Esophagus squamous epithelium (tissue), 5 donors: ENCODE results near the gene R3HCC1L. TPM values are rescaled to one million over a fixed set of nuclear protein-coding genes. Genes with fewer than 3 reads are reported as not detected.

Experiments used
- DNase-seq: peaks from one replicate; lab custom pipeline; 2025; lab: John Stamatoyannopoulos, UW
- H3K27ac ChIP-seq, 4 donors: fragments of 200-600 bp; sonication (generic); one replicate each; pipeline ENCODE4 v1.5.1; 2016 to 2019; ENCODE audit warnings: mild to moderate bottlenecking in 1 of 4
- H3K27me3 ChIP-seq, 4 donors: fragments of 200-600 bp; sonication (generic); 1 replicate in 3 of 4; 2 replicates in 1 of 4; pipeline versions ENCODE4 v1.5.1 to v1.6.0; 2017 to 2021; ENCODE audit warnings: antibody characterized with exemption in 1 of 4
- H3K36me3 ChIP-seq, 3 donors: fragments of 200-600 bp; sonication (generic); one replicate each; pipeline ENCODE4 v1.5.1; 2016 to 2019
- H3K4me1 ChIP-seq, 3 donors: fragments of 200-600 bp; sonication (generic); one replicate each; pipeline ENCODE4 v1.5.1; 2017 to 2019
- H3K4me3 ChIP-seq, 4 donors: fragments of 200-600 bp; sonication (generic); 1 replicate in 3 of 4; 2 replicates in 1 of 4; pipeline ENCODE4 v1.5.1; 2016 to 2019; ENCODE audit warnings: mild to moderate bottlenecking in 2 of 4, moderate library complexity in 1 of 4
- H3K9me3 ChIP-seq, 3 donors: fragments of 200-600 bp; sonication (generic); one replicate each; pipeline ENCODE4 v1.5.1; 2016 to 2019
- POLR2A ChIP-seq, 4 donors: fragments of 450-650 bp; IDR thresholded peaks; one replicate each; pipeline ENCODE4 v1.6.1; 2017; ENCODE audit warnings: antibody characterized with exemption in 4 of 4, mild to moderate bottlenecking in 4 of 4, moderate library complexity in 3 of 4
- WGBS, 2 donors: methylation state at CpG; one replicate each; pipeline ENCODE4 v1.1.5; 2018; 5-methylcytosine and 5-hydroxymethylcytosine counted together
- intact Hi-C: fragments of 100-400 bp; cut with DNase I; formaldehyde crosslinking; loops from one replicate; pipeline ENCODE4 v1.15.0; 2022
- total RNA-seq, 4 donors: library from RNA; depleted of rRNA; stranded (reverse); fragments of >200 nt; gene quantifications; one replicate each; pipeline ENCODE4 v1.1.0, GENCODE V29; 2016
- TF ChIP-seq, protein P1 (sequence below), 6 experiments: fragments of 450-650 bp in 4 of 6; fragments of 200-600 bp in 2 of 6; sonication (generic) in 2 of 6; IDR thresholded peaks; one replicate each; pipeline ENCODE4 v1.5.1; 2016 to 2019; ENCODE audit warnings: antibody characterized with exemption in 6 of 6, mild to moderate bottlenecking in 4 of 6, moderate library complexity in 4 of 6
- donor health status: DM: yes; HTN: yes; CAD: no.

The R3HCC1L gene
- total RNA-seq, 4 donors from 2014 or later, result 5.5 to 12.5 (median 10.1) TPM

GRCh38 chr10:98287321-98287720 is 152.9 kb downstream of the R3HCC1L start:
- no peaks in the 10 kb centered on the region for H3K36me3 ChIP-seq
- DNase-seq, result no peak
- no peaks in the 10 kb centered on the region for H3K4me1 ChIP-seq
- intact Hi-C loops, result no loop called here
- no peak overlapping the region for H3K27ac ChIP-seq
- WGBS, 2 donors, result 93 to 98% methylated on average over 3 to 5 of the region's 5 CpGs
- no peak for TF ChIP-seq POLR2A (IDR thresholded peaks at IDR 0.05)
- TF ChIP-seq, protein P1, sequence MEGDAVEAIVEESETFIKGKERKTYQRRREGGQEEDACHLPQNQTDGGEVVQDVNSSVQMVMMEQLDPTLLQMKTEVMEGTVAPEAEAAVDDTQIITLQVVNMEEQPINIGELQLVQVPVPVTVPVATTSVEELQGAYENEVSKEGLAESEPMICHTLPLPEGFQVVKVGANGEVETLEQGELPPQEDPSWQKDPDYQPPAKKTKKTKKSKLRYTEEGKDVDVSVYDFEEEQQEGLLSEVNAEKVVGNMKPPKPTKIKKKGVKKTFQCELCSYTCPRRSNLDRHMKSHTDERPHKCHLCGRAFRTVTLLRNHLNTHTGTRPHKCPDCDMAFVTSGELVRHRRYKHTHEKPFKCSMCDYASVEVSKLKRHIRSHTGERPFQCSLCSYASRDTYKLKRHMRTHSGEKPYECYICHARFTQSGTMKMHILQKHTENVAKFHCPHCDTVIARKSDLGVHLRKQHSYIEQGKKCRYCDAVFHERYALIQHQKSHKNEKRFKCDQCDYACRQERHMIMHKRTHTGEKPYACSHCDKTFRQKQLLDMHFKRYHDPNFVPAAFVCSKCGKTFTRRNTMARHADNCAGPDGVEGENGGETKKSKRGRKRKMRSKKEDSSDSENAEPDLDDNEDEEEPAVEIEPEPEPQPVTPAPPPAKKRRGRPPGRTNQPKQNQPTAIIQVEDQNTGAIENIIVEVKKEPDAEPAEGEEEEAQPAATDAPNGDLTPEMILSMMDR (IDR thresholded peaks at IDR 0.05), result no peak
- no peak overlapping the region for H3K4me3 ChIP-seq
- peaks cover 0 to 13% (median 0%) of the 10 kb centered on the region in 4 donors for H3K27me3 ChIP-seq
- no peaks in the 10 kb centered on the region for H3K9me3 ChIP-seq

DNA sequence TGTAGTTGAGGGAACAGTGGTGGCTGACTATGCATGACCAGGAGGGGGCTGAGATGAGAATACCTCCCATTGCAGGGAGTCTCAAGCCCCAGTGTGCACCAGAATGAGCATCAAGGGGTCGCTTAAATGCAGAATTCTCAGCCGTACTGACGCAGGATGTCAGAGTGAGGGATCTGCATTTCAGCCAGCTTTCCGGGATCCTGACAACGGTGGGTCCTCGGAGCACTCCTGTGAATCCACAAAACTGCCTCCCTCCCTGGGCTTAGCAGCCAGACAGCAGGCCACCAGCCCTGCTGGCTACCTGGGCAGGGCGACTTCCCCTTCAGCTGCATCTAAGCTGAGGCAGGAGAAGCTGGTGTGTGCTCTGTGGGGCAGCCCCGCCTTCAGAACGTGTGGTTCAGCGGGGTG is 155.3 kb downstream of the R3HCC1L start:
- Histone ChIP-seq H3K27me3 (peaks cover 0 to 25% (median 0%) of the 10 kb centered on the region in 4 donors), H3K4me3 (no peak overlapping the region), H3K27ac (no peak overlapping the region), H3K4me1 (peaks cover 5 to 22% (median 16%) of the 10 kb centered on the region in 3 donors), H3K36me3 (no peaks in the 10 kb centered on the region), H3K9me3 (no peaks in the 10 kb centered on the region)
- 69 to 93% methylated on average over 2 to 3 of the region's 10 CpGs for WGBS, 2 donors
- intact Hi-C loops, result no loop called here
- no peak for DNase-seq
- TF ChIP-seq POLR2A (IDR thresholded peaks at IDR 0.05), result no peak
- TF ChIP-seq, protein P1 (IDR thresholded peaks at IDR 0.05), result no peak

- Histone ChIP-seq H3K4me3 (no peak overlapping the region), H3K27ac (no peak overlapping the region), H3K4me1 (peaks cover 5 to 43% (median 29%) of the 10 kb centered on the region in 3 donors), H3K9me3 (no peaks in the 10 kb centered on the region), H3K36me3 (no peaks in the 10 kb centered on the region), H3K27me3 (peaks cover 0 to 38% (median 0%) of the 10 kb centered on the region in 4 donors)
- no peak for DNase-seq
- TF ChIP-seq, protein P1 (IDR thresholded peaks at IDR 0.05), result no peak
- no peak for TF ChIP-seq POLR2A (IDR thresholded peaks at IDR 0.05)
- 71 to 77% methylated on average over 3 to 4 of the region's 4 CpGs for WGBS, 2 donors
- intact Hi-C loops, result no loop called here
Observed at GRCh38 chr10:98292971-98293370, 158.5 kb downstream of the R3HCC1L start.

DNA sequence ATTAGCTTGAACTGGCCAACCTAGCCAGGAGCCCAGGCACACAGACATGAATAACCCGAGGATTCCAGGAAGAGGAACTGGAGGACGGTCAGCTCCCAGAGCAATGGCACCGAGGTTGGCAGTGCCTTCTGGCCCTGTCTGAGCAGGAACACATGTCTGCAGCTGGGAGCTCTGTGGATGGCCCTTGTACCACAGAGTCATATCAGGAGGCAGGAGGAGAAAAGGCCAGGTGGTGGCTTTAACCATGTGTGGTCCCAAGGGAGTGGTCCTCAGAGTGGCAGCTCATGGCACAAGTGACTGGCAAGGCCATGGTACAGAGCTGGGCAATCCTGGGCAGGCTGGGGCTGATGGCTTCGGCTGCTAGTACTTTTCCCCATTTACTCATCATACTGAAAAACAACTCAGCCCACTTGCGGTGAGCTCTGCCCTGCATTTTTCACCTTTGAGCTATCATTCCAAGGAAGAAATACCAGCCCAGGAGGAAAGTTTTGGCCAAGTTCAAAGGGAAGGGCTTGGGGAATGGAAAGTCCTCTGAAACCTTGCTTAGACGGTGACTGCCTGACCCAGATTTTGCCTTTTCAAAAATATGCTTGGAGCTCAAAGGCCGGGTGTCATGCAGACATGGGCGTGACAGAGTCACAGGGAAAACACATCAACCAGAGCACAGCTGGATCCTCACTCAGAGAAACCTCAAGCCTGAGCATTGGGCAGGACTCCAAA is 159.3 kb downstream of the R3HCC1L start:
- WGBS, 2 donors, result 26 to 30% methylated on average over 4 to 8 of the region's 8 CpGs

GRCh38 chr10:98294270-98294627 is 159.8 kb downstream of the R3HCC1L start:
- peaks cover 5 to 43% (median 29%) of the 10 kb centered on the region in 3 donors for H3K4me1 ChIP-seq
- intact Hi-C loops, result no loop called here
- no peak for DNase-seq
- no peaks in the 10 kb centered on the region for H3K36me3 ChIP-seq
- WGBS, 2 donors, result 62 to 67% methylated on average over 1 to 3 of the region's 3 CpGs
- H3K27me3 ChIP-seq, result peaks cover 0 to 38% (median 0%) of the 10 kb centered on the region in 4 donors
- no peak overlapping the region for H3K4me3 ChIP-seq
- peak overlapping the region in 2 of 4 donors; percentile 33 to 50 for H3K27ac ChIP-seq
- no peaks in the 10 kb centered on the region for H3K9me3 ChIP-seq
- no peak for TF ChIP-seq POLR2A (IDR thresholded peaks at IDR 0.05)
- TF ChIP-seq, protein P1 (IDR thresholded peaks at IDR 0.05), result no peak

More for the DNA sequence above, 159.3 kb downstream of the R3HCC1L start:
- Histone ChIP-seq H3K4me3 (no peak overlapping the region), H3K9me3 (no peaks in the 10 kb centered on the region), H3K36me3 (no peaks in the 10 kb centered on the region), H3K27ac (peak overlapping the region in 2 of 4 donors; percentile 33 to 50), H3K4me1 (peaks cover 5 to 43% (median 29%) of the 10 kb centered on the region in 3 donors), H3K27me3 (peaks cover 0 to 38% (median 0%) of the 10 kb centered on the region in 4 donors)
- DNase-seq, result no peak
- TF ChIP-seq POLR2A (IDR thresholded peaks at IDR 0.05), result no peak
- intact Hi-C loops, result no loop called here

Other genes with a start within 250 kb of the R3HCC1L start
- gene CRTAC1, start 104.0 kb upstream of the R3HCC1L start, total RNA-seq, result 10 to 100 TPM in 1 of 4 donors, 1 to 10 TPM in 2, under 1 TPM in 1; 0.22 to 10.7 (median 2.5) TPM
- 1 to 10 TPM in 2 of 4 donors, under 1 TPM in 2; 0.19 to 3.5 (median 1.4) TPM for gene LOXL4, start 133.5 kb downstream of the R3HCC1L start, total RNA-seq